Endothelial cell of umbilical vein (primary cell): ENCODE data around the gene TPRG1L. TPM values are rescaled to one million over a fixed set of nuclear protein-coding genes. Genes with fewer than 3 reads are reported as not detected.

Experiments used
- BruUV-seq: library from RNA; stranded (reverse); fragments of 400-500 nt; replicated peaks from 2 replicates; lab custom pipeline; 2021; lab: Mats Ljungman, UMichigan
- CTCF ChIA-PET: fragments of 300-600, 350-600 bp; sonication (Branson Sonifier 250); formaldehyde crosslinking; loops from one replicate; lab custom pipeline; 2021; ENCODE audit warnings: antibody characterized with exemption, inconsistent platforms; lab: Charles Lee
- POLR2A ChIA-PET: fragments of 300-600, 350-600 bp; sonication (Branson Sonifier 250); formaldehyde crosslinking; loops from one replicate; lab custom pipeline; 2021; ENCODE audit warnings: antibody characterized with exemption, inconsistent platforms; lab: Charles Lee
- DNase-seq: peaks from one replicate; pipeline ENCODE4 v3.0.0-alpha.2; 2011; ENCODE audit warnings: low read depth, low spot score
- FAIRE-seq: peaks from 2 replicates; lab custom pipeline; 2011; peaks lifted over from hg19 to GRCh38; lab: Jason Lieb, UNC
- H2AFZ ChIP-seq: 2 replicates; pipeline ENCODE4 v1.6.0; 2012; ENCODE audit warnings: low read depth, low read length, control low read depth, inconsistent platforms
- H3K27ac ChIP-seq: 2 replicates; pipeline ENCODE4 v1.5.1; 2011; ENCODE audit warnings: low read depth, mild to moderate bottlenecking, control low read depth, low read length, moderate library complexity; ENCODE audit not compliant: insufficient read depth
- H3K27me3 ChIP-seq, 2 experiments: 2 replicates each; pipeline versions ENCODE4 v1.6.0 to v1.6.1; 2011; ENCODE audit warnings: low read length in 2 of 2, mixed read lengths in 1 of 2; ENCODE audit not compliant: control insufficient read depth in 2 of 2, insufficient read depth in 2 of 2
- H3K36me3 ChIP-seq, 2 experiments: 2 replicates in 1 of 2; 3 replicates in 1 of 2; pipeline ENCODE4 v1.5.1; 2011; ENCODE audit warnings: low read length in 2 of 2, mild to moderate bottlenecking in 1 of 2, moderate library complexity in 1 of 2; ENCODE audit not compliant: control insufficient read depth in 2 of 2, insufficient read depth in 2 of 2; ENCODE audit errors: extremely low read depth in 1 of 2
- H3K4me1 ChIP-seq: 3 replicates; pipeline ENCODE4 v1.5.1; 2011; ENCODE audit warnings: mild to moderate bottlenecking, low read length; ENCODE audit not compliant: control insufficient read depth, insufficient read depth; ENCODE audit errors: extremely low read depth
- H3K4me2 ChIP-seq: 2 replicates; pipeline ENCODE4 v1.6.1; 2011; ENCODE audit warnings: low read length, control low read depth, mixed read lengths; ENCODE audit not compliant: insufficient read depth
- H3K4me3 ChIP-seq, 3 experiments: fragments of 200-600 bp in 1 of 3; sonication (generic), shearing (Covaris generic) in 1 of 3; replicated peaks in 1 of 3; 2 replicates each; pipeline ENCODE4 v1.5.1; 2011 to 2016; ENCODE audit warnings: control low read depth in 3 of 3, low read length in 3 of 3, mild to moderate bottlenecking in 2 of 3, inconsistent platforms in 1 of 3, low read depth in 1 of 3, moderate library complexity in 1 of 3; ENCODE audit not compliant: insufficient read depth in 1 of 3
- H3K79me2 ChIP-seq: 2 replicates; pipeline ENCODE4 v1.6.0; 2012; ENCODE audit warnings: low read length, inconsistent platforms; ENCODE audit not compliant: control insufficient read depth, insufficient read depth
- H3K9ac ChIP-seq: replicated peaks from 2 replicates; pipeline ENCODE3; 2011; ENCODE audit warnings: low read length, control low read depth; ENCODE audit not compliant: insufficient read depth; ENCODE audit errors: extremely low read depth
- H3K9me1 ChIP-seq: replicated peaks from 3 replicates; pipeline ENCODE4 v1.6.0; 2011; ENCODE audit warnings: mild to moderate bottlenecking, low read length; ENCODE audit not compliant: control insufficient read depth, insufficient read depth; ENCODE audit errors: extremely low read depth
- H3K9me3 ChIP-seq: replicated peaks from 2 replicates; pipeline ENCODE4 v1.5.1; 2012; ENCODE audit warnings: low read length, inconsistent platforms; ENCODE audit not compliant: control insufficient read depth, insufficient read depth
- H4K20me1 ChIP-seq: replicated peaks from 2 replicates; pipeline ENCODE3; 2011; ENCODE audit warnings: mild to moderate bottlenecking, low read length; ENCODE audit not compliant: control insufficient read depth, insufficient read depth; ENCODE audit errors: extremely low read depth
- CTCF ChIP-seq, 2 donors: IDR thresholded peaks; 1 replicate in 1 of 2; 2 replicates in 1 of 2; pipeline ENCODE4 v1.5.1; 2011; ENCODE audit warnings: low read length in 2 of 2, mild to moderate bottlenecking in 2 of 2, moderate library complexity in 2 of 2, control low read depth in 1 of 2, inconsistent platforms in 1 of 2, low read depth in 1 of 2; ENCODE audit not compliant: insufficient read depth in 1 of 2; ENCODE audit errors: extremely low read depth in 1 of 2
- EZH2 ChIP-seq: IDR thresholded peaks from 2 replicates; pipeline ENCODE4 v1.6.1; 2012; ENCODE audit warnings: borderline replicate concordance, low read depth, mild to moderate bottlenecking, moderate library complexity, low read length, inconsistent platforms; ENCODE audit not compliant: severe bottlenecking
- FOS ChIP-seq: IDR thresholded peaks from 2 replicates; pipeline ENCODE4 v1.6.1; 2011; ENCODE audit warnings: mild to moderate bottlenecking, low read length, moderate library complexity, borderline replicate concordance; ENCODE audit not compliant: insufficient read depth
- JUN ChIP-seq: IDR thresholded peaks from 2 replicates; pipeline ENCODE4 v1.6.1; 2011; ENCODE audit warnings: borderline replicate concordance, low read depth; ENCODE audit not compliant: insufficient read length, insufficient read depth
- MAX ChIP-seq: IDR thresholded peaks from 2 replicates; pipeline ENCODE4 v1.6.1; 2011; ENCODE audit not compliant: insufficient read depth, insufficient read length
- MYC ChIP-seq: IDR thresholded peaks from one replicate; pipeline ENCODE4 v1.6.1; 2011; ENCODE audit warnings: mild to moderate bottlenecking, low read depth, low read length
- POLR2A ChIP-seq: IDR thresholded peaks from 2 replicates; pipeline ENCODE4 v1.6.1; 2012; ENCODE audit warnings: low read depth, mild to moderate bottlenecking, control low read depth, low read length
- POLR2AphosphoS5 ChIP-seq: IDR thresholded peaks from 2 replicates; pipeline ENCODE4 v1.6.1; 2012; ENCODE audit warnings: low read depth, mild to moderate bottlenecking, control low read depth, low read length, moderate library complexity; ENCODE audit not compliant: insufficient read depth
- dilution Hi-C: fragments of 300-500 bp; cut with MboI; formaldehyde crosslinking; loops from one replicate; pipeline ENCODE4 v1.15.0; 2019; ENCODE audit warnings: low sequenced_read_pairs; ENCODE audit not compliant: extremely low pct_ligation_motif_present
- intact Hi-C: fragments of 100-400 bp; cut with micrococcal nuclease; formaldehyde crosslinking; loops from one replicate; pipeline ENCODE4 v1.10.0; 2022
- polyA plus RNA-seq, 4 experiments: library from polyadenylated mRNA; depleted of rRNA in 3 of 4; stranded (reverse) in 3 of 4; unstranded in 1 of 4; fragments of >200 nt; gene quantifications; 2 replicates each; pipeline versions ENCODE4 v1.2.1 to v1.2.3, GENCODE V29; 2011 to 2012; ENCODE audit warnings: missing spikeins in 1 of 4
- total RNA-seq: library from RNA; stranded (reverse); gene quantifications from 2 replicates; pipeline ENCODE4 v1.2.3, GENCODE V29; 2021

Gene TPRG1L
- total and polyA plus RNA-seq, 2 donors (not counting 3 experiments of a cell fraction or from before 2014, with no cell fraction given), result 52.3 to 53.8 TPM

- Histone ChIP-seq H3K9ac (no peak overlapping the region), H2AFZ (no peak overlapping the region), H3K36me3 (no peaks in the 10 kb centered on the region), H4K20me1 (no peaks in the 10 kb centered on the region), H3K27ac (no peak overlapping the region), H3K4me2 (no peak overlapping the region), H3K4me1 (no peaks in the 10 kb centered on the region), H3K9me3 (no peaks in the 10 kb centered on the region), H3K27me3 (no peaks in the 10 kb centered on the region), H3K9me1 (no peaks in the 10 kb centered on the region), H3K4me3 (no peak overlapping the region), H3K79me2 (no peaks in the 10 kb centered on the region)
- TF ChIP-seq POLR2A (no peak), EZH2 (no peak), POLR2AphosphoS5 (no peak), FOS (no peak), CTCF (IDR thresholded peaks at IDR 0.05; ENCODE audit: extremely low read depth in 1 of 2, insufficient read depth in 1 of 2, low read depth in 1 of 2, low read length in 2 of 2) (no peak), MAX (no peak), MYC (no peak), JUN (no peak)
- intact Hi-C loops (no loop called here), dilution Hi-C loops (no loop called here)
- BruUV-seq, result no TSS peak
- FAIRE-seq (no peak), DNase-seq (no peak)
- ChIA-PET CTCF (interaction anchor here (0.7 kb wide), 1 partner anchor 54 kb away, joined by 3 read pairs; no protein-coding TSS in a partner anchor), POLR2A (no interaction called here)
Observed at GRCh38 chr1:3673381-3674099, 48.7 kb downstream of the TPRG1L start.
